A549 (cell line): ENCODE data around the gene GPX7. TPM values are rescaled to one million over a fixed set of nuclear protein-coding genes. Genes with fewer than 3 reads are reported as not detected.

ENCODE experiments used
- ATAC-seq, 2 experiments: fragments of 200-7000 bp in 1 of 2; fragments of >200 bp in 1 of 2; cut with Nextera tagmentation in 1 of 2; cut with Tn5 transposase in 1 of 2; 3 replicates each; pipeline versions ENCODE4 v1.8.0 to v1.9.1; 2018 to 2020; ENCODE audit warnings: mild to moderate bottlenecking in 1 of 2, moderate library complexity in 1 of 2
- CTCF ChIA-PET: fragments of 300-600 bp; sonication (Branson Sonifier 250); formaldehyde crosslinking; extraction: SDS; loops from one replicate; lab custom pipeline; 2021; ENCODE audit warnings: antibody characterized with exemption, inconsistent platforms; lab: Yijun Ruan, JAX
- POLR2A ChIA-PET: fragments of 350-600 bp; formaldehyde crosslinking; extraction: SDS; loops from one replicate; lab custom pipeline; 2021; ENCODE audit warnings: antibody characterized with exemption, inconsistent platforms; lab: Yijun Ruan, JAX
- DNase-seq, 2 experiments: peaks; one replicate each; pipeline versions ENCODE4 v3.0.0 to v3.0.0-alpha.2; 2011 to 2016; ENCODE audit warnings: low read depth in 1 of 2, low spot score in 1 of 2
- FAIRE-seq: peaks from 2 replicates; lab custom pipeline; 2011; peaks lifted over from hg19 to GRCh38; lab: Jason Lieb, UNC
- H3K27ac ChIP-seq, 2 experiments: fragments of >200 bp; sonication (Bioruptor Twin); formaldehyde crosslinking; 3 replicates each; pipeline ENCODE4 v1.5.1; 2016 to 2017
- H3K4me1 ChIP-seq: fragments of >200 bp; sonication (Bioruptor Twin); formaldehyde crosslinking; 3 replicates; pipeline ENCODE4 v1.6.1; 2016
- H3K4me2 ChIP-seq: fragments of >200 bp; sonication (Bioruptor Twin); formaldehyde crosslinking; 3 replicates; pipeline ENCODE4 v1.6.1; 2016
- H3K4me3 ChIP-seq: fragments of >200 bp; sonication (Bioruptor Twin); formaldehyde crosslinking; 3 replicates; pipeline ENCODE4 v1.5.1; 2016
- H3K9me3 ChIP-seq: fragments of >200 bp; sonication (Bioruptor Twin); formaldehyde crosslinking; 3 replicates; pipeline ENCODE4 v1.6.1; 2016
- CBX8 ChIP-seq: fragments of 200-600 bp; sonication (generic); IDR thresholded peaks from 2 replicates; pipeline ENCODE4 v1.6.1; 2016
- CEBPB ChIP-seq, 2 experiments: fragments of >200 bp in 1 of 2; sonication (Bioruptor Twin) in 1 of 2; formaldehyde crosslinking in 1 of 2; IDR thresholded peaks; 2 replicates each; pipeline ENCODE4 v1.6.1; 2012 to 2016
- CTCF ChIP-seq: fragments of >200 bp; sonication (Bioruptor Twin); formaldehyde crosslinking; IDR thresholded peaks from 3 replicates; pipeline ENCODE4 v1.5.1; 2016
- E2F6 ChIP-seq: IDR thresholded peaks from 2 replicates; pipeline ENCODE4 v1.6.1; 2012; ENCODE audit warnings: low read depth, borderline replicate concordance
- EHF ChIP-seq: fragments of 250-450 bp; sonication (Bioruptor Pico); IDR thresholded peaks from 2 replicates; pipeline ENCODE4 v1.5.0; 2020; ENCODE audit warnings: mild to moderate bottlenecking
- ELK1 ChIP-seq: fragments of 150-350 bp; IDR thresholded peaks from 2 replicates; pipeline ENCODE4 v1.6.1; 2014; ENCODE audit warnings: low read depth, mild to moderate bottlenecking, low read length
- EP300 ChIP-seq, 2 experiments: fragments of >200 bp; sonication (Bioruptor Twin); formaldehyde crosslinking; IDR thresholded peaks; 2 replicates in 1 of 2; 3 replicates in 1 of 2; pipeline ENCODE4 v1.6.1; 2016 to 2017
- ESRRA ChIP-seq: fragments of 150-350 bp; IDR thresholded peaks from 2 replicates; pipeline ENCODE4 v1.6.1; 2014; ENCODE audit warnings: mild to moderate bottlenecking, low read length, borderline replicate concordance
- FOSB ChIP-seq: fragments of 250-450 bp; sonication (Bioruptor Pico); IDR thresholded peaks from 2 replicates; pipeline ENCODE4 v1.5.0; 2020; ENCODE audit warnings: mild to moderate bottlenecking, moderate library complexity
- FOXS1 ChIP-seq: fragments of 250-450 bp; sonication (Bioruptor Pico); IDR thresholded peaks from 2 replicates; pipeline ENCODE4 v1.5.0; 2020; ENCODE audit warnings: mild to moderate bottlenecking, moderate library complexity
- GATA3 ChIP-seq: IDR thresholded peaks from 2 replicates; pipeline ENCODE4 v1.6.1; 2012; ENCODE audit warnings: borderline replicate concordance
- HES2 ChIP-seq: fragments of >200 bp; sonication (Bioruptor Twin); formaldehyde crosslinking; IDR thresholded peaks from 2 replicates; pipeline ENCODE4 v1.6.1; 2016
- HOXB13 ChIP-seq: fragments of 250-450 bp; sonication (Bioruptor Pico); IDR thresholded peaks from 2 replicates; pipeline ENCODE4 v1.5.0; 2020; ENCODE audit warnings: low read depth, mild to moderate bottlenecking, moderate library complexity
- HOXB5 ChIP-seq: fragments of 250-450 bp; sonication (Bioruptor Pico); IDR thresholded peaks from 2 replicates; pipeline ENCODE4 v1.5.0; 2020; ENCODE audit warnings: mild to moderate bottlenecking, moderate library complexity
- JUN ChIP-seq, 2 experiments: fragments of >200 bp; sonication (Bioruptor Twin); formaldehyde crosslinking; IDR thresholded peaks; 2 replicates in 1 of 2; 3 replicates in 1 of 2; pipeline ENCODE4 v1.6.1; 2016 to 2017
- KDM1A ChIP-seq: fragments of 200-600 bp; sonication (generic); IDR thresholded peaks from 2 replicates; pipeline ENCODE4 v1.6.1; 2016; ENCODE audit warnings: low read depth, mild to moderate bottlenecking
- MAX ChIP-seq: IDR thresholded peaks from 2 replicates; pipeline ENCODE4 v1.6.1; 2012
- MYC ChIP-seq: IDR thresholded peaks from 2 replicates; pipeline ENCODE4 v1.6.1; 2012; ENCODE audit warnings: mild to moderate bottlenecking, inconsistent platforms, low read length, improper control_type of control experiment, borderline replicate concordance
- NR3C1 ChIP-seq: fragments of >200 bp; sonication (Bioruptor Twin); formaldehyde crosslinking; IDR thresholded peaks from 3 replicates; pipeline ENCODE4 v1.6.1; 2017
- PHF8 ChIP-seq: fragments of 200-600 bp; sonication (generic); IDR thresholded peaks from 2 replicates; pipeline ENCODE4 v1.6.1; 2016; ENCODE audit warnings: low read depth, mild to moderate bottlenecking, antibody characterized with exemption, moderate library complexity, borderline replicate concordance
- POLR2A ChIP-seq: IDR thresholded peaks from 2 replicates; pipeline ENCODE4 v1.6.1; 2012; ENCODE audit warnings: mild to moderate bottlenecking, low read length
- RAD21 ChIP-seq, 2 experiments: fragments of >200 bp in 1 of 2; sonication (Bioruptor Twin) in 1 of 2; formaldehyde crosslinking in 1 of 2; IDR thresholded peaks in 1 of 2; conservative IDR thresholded peaks in 1 of 2; 2 replicates in 1 of 2; 3 replicates in 1 of 2; pipeline ENCODE4 v1.6.1; 2012 to 2018; ENCODE audit warnings: inconsistent platforms in 1 of 2
- RARB ChIP-seq: fragments of 250-450 bp; sonication (Bioruptor Pico); IDR thresholded peaks from 2 replicates; pipeline ENCODE4 v1.8.0; 2021; ENCODE audit warnings: mild to moderate bottlenecking, moderate library complexity
- RCOR1 ChIP-seq: fragments of 150-350 bp; IDR thresholded peaks from 2 replicates; pipeline ENCODE4 v1.6.1; 2014; ENCODE audit warnings: antibody characterized with exemption, low read length, low read depth
- SREBF2 ChIP-seq: fragments of 450-650 bp; IDR thresholded peaks from 2 replicates; pipeline ENCODE4 v1.6.1; 2014; ENCODE audit warnings: mild to moderate bottlenecking, moderate library complexity
- TFCP2L1 ChIP-seq: fragments of 250-450 bp; sonication (Bioruptor Pico); IDR thresholded peaks from 2 replicates; pipeline ENCODE4 v1.5.0; 2021; ENCODE audit warnings: mild to moderate bottlenecking
- TP53 ChIP-seq: fragments of 250-450 bp; sonication (Bioruptor Pico); IDR thresholded peaks from 2 replicates; pipeline ENCODE4 v1.5.0; 2021; ENCODE audit warnings: mild to moderate bottlenecking, moderate library complexity
- ZFP36 ChIP-seq: fragments of 450-650 bp; IDR thresholded peaks from 2 replicates; pipeline ENCODE4 v1.6.1; 2014; ENCODE audit warnings: borderline replicate concordance; ENCODE audit not compliant: partially characterized antibody
- ZNF302 ChIP-seq: fragments of 250-450 bp; sonication (Bioruptor Pico); IDR thresholded peaks from 2 replicates; pipeline ENCODE4 v1.9.0; 2021; ENCODE audit warnings: inconsistent platforms, mild to moderate bottlenecking, moderate library complexity
- ZSCAN20 ChIP-seq: fragments of 250-450 bp; sonication (Bioruptor Pico); IDR thresholded peaks from 2 replicates; pipeline ENCODE4 v1.8.0; 2022; ENCODE audit warnings: mild to moderate bottlenecking, moderate library complexity
- WGBS: methylation state at CpG from one replicate; pipeline ENCODE4 v1.1.6; 2017; ENCODE audit errors: missing lambda C conversion rate; 5-methylcytosine and 5-hydroxymethylcytosine counted together
- polyA plus RNA-seq, 4 experiments: library from polyadenylated mRNA; depleted of rRNA in 3 of 4; stranded (reverse); fragments of >200 nt; fragmentation: RNase III in 1 of 4; extraction: RNeasy Plus Mini Kit Qiagen cat#74134 plus additional on column Dnase treatment in 1 of 4; gene quantifications; 2 replicates in 3 of 4; 3 replicates in 1 of 4; pipeline ENCODE4 v1.2.3, GENCODE V29; 2011 to 2017

The GPX7 gene
- polyA plus RNA-seq, 2 of the 4 experiments (the other 2 are of a cell fraction): not detected

GRCh38 chr1:52615489-52616042 lies 13.4 kb downstream of the GPX7 start:
- POLR2A ChIA-PET: no interaction called here
- DNase-seq: no peak
- 42% methylated on average over 5 of the region's 5 CpGs for WGBS
- Histone ChIP-seq H3K27ac (no peak overlapping the region), H3K4me3 (no peak overlapping the region), H3K4me2 (no peak overlapping the region), H3K4me1 (no peaks in the 10 kb centered on the region), H3K9me3 (no peaks in the 10 kb centered on the region)
- no peak for ATAC-seq
- TF ChIP-seq EP300 (IDR thresholded peaks at IDR 0.05): no peak
- no peak for TF ChIP-seq GATA3
- TF ChIP-seq RAD21 (conservative IDR thresholded peaks at IDR 0.05 in 1 of 2, IDR thresholded peaks at IDR 0.05 in 1 of 2): no peak
- TF ChIP-seq TP53 (CRISPR knock-in tag): no peak
- TF ChIP-seq NR3C1: no peak
- TF ChIP-seq ZNF302: no peak
- no peak for TF ChIP-seq MAX
- no peak for TF ChIP-seq ZSCAN20
- no peak for TF ChIP-seq MYC
- TF ChIP-seq FOSB (CRISPR knock-in tag): no peak
- no peak for TF ChIP-seq RCOR1
- TF ChIP-seq KDM1A: no peak
- no peak for TF ChIP-seq HOXB13 (CRISPR knock-in tag)
- no peak for TF ChIP-seq CTCF
- no peak for TF ChIP-seq JUN (IDR thresholded peaks at IDR 0.05)
- FAIRE-seq: no peak
- CTCF ChIA-PET: no interaction called here

GRCh38 chr1:52621950-52622349 lies 19.8 kb downstream of the GPX7 start:
- no peak for ATAC-seq
- ChIA-PET CTCF (interaction anchor here (1.1 kb wide), 1 partner anchor 15 kb away, joined by 3 read pairs; no protein-coding TSS in a partner anchor), POLR2A (no interaction called here)
- FAIRE-seq: no peak
- 54% methylated on average over 2 of the region's 2 CpGs for WGBS
- Histone ChIP-seq H3K4me3 (no peak overlapping the region), H3K4me1 (no peaks in the 10 kb centered on the region), H3K4me2 (no peak overlapping the region), H3K27ac (no peak overlapping the region), H3K9me3 (peaks cover 20% of the 10 kb centered on the region; the same call in 2 of the 3 replicates)
- no peak for DNase-seq
- TF ChIP-seq CBX8 (no peak), SREBF2 (no peak), TFCP2L1 (CRISPR knock-in tag) (no peak), RARB (CRISPR knock-in tag) (no peak), HOXB5 (no peak), ZFP36 (no peak), E2F6 (no peak), FOXS1 (CRISPR knock-in tag) (no peak), EHF (no peak), ESRRA (no peak), ELK1 (no peak), JUN (IDR thresholded peaks at IDR 0.05) (no peak), HES2 (no peak), POLR2A (no peak), FOSB (CRISPR knock-in tag) (no peak), RCOR1 (no peak), CEBPB (IDR thresholded peaks at IDR 0.05) (no peak), NR3C1 (no peak), PHF8 (no peak)
